ENCODE results near the gene TTLL5.

Gene TTLL5

DNA sequence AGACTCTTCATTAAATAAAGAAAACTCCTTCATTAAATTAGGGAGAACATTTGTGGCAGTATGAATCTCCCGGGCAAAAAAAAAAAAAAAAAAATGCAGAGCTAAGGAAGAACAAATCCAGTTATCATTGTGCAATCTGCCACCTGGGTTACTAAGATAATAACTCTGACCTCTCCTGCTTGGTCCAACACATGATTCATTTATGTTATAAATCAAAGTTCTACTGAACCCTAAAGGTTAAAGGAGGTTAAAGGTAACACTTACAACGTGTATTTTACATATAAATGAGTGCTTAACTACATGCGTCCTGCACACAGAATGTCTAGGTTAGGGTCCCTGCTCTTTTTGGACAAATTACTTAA is 316.5 kb downstream of the TTLL5 start:
- DNase-seq = no peak

DNA sequence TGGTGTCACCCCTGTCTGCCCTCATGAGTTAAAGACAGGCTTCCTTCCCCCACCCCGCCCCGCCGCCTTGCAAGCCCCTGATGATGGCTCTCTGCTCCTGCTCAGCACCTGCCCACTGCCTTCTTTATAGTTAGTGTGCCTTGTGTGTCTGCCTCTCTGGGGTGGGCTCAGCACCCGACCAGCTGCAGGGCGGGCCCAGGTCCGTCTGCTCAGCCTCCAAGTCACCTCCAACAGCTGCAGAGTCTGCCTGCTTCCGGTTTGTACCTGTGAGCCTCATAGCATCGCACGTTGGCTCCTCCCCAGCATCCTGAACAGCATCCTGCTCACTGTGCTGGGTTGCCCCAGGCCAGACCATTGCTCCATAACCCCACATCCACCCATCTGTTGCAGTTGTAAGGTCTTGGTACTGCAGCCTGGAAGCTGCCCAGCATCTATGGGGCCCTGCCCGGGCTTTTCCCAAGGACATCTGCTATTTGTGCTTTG is 317.2 kb downstream of the TTLL5 start:
- DNase-seq = no peak

DNA sequence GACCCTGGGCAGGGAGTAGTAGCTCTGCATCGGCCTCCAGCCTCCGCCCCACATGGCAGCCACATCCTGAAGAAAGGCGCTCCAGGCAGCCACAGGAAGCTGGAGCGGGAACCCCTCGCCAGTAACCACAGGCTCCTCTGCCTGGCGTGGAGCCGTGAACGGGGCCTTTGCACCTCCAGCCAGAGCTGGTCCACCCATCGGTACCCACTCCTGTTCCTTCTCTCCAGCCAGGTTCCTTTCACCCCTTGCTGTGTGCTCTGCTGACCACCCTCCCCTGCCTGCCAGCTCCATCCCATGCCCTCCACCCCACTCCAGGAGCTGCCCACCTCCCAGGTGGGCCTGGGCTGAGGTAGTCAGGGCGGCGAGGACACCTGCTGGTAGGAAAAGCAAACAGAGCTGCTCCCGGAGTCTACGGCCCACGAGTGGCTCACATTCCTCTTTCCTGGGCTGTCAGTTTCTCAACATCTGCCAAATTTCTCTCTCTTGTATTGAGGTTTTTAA is 318.1 kb downstream of the TTLL5 start:
- DNase-seq = no peak

GRCh38 chr14:75979648-75980565 is 318.9 kb downstream of the TTLL5 start:
- no peak for DNase-seq

- no peak for DNase-seq
Observed at GRCh38 chr14:75980856-75981255, 319.8 kb downstream of the TTLL5 start.

DNA sequence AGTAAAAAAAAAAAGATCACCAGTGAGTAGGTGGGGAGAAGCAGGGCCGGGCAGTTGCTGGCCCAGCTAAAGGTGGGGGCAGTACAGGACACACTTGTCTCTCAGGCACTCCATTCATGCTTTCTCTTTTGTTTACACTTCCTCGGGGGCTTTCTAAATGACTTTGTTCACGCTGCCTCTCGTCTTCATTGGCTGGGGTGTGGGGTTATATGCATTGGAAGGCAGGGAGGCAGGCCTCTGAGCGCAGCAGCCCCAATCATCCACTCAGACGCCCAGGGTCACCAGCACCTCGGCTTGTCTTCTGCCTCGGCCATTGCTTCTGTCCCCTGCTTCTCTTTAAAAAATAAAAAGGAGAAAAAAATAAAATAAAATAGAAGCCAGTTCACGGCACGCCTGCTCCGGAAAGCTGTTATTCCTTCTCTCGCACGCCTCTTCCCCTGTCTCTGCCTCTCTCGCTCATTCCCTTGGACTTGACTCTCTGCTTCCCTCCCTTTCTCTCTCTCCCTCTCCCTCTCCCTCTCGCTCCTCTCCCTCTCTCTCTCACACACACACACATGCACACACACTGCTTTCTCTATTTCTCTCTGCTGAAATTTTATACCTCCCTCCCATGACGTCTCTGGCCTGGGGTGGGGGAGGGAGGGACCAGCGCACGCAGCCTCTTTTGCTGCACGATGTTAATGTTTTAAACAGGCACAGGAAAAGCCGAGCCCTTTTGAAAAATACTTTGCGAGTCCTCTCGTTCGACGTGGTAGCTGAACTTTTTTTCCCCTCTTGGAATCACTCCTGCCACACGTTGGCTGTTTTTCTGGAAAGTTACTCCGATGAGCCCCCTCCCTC is 320.6 kb downstream of the TTLL5 start, which contains the start of gene TGFB3:
Gene TGFB3 (minus strand): TSS at position 570 of the 840 bp plus-strand sequence. CDS start 1,102 bp downstream, outside the sequence.
- DNase-seq = peak; percentile 23 to 32

DNA sequence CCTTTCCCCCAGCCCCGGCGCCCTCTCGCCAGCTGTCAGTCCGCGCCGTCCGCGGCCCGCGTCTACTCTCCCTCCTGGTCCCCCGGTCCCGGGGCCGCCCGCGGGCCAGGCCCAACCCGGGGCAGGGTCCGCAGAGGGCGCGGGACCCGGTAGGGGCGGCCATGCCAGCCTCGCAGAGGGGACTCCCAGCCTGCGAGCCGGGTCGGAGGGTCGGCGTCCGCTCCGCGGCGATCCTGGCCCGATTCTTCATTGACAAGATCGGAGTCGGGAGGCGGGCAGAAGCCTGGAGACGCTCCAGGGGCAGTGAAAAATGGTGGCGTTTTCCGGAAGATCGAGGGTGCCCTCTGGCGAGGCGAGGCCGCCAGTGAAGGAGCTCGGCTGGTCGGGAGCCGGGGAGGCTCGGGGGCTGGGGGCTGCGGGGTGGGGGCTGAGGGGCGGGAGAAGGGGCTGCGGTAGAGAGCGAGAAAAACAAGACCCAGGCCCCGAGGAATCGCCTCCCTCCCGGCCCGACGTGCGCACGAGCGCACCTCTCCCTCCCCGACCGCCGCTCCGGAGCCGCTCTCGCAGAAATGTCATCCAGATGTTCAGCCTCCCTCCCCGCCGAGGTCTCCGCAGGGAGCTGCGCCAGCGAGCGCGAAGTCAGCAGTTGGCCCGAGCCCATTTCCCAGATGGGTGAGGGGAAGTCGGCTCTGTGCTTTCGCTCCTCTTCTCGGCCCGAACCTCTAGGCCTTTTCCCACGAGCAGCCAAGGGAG is 321.4 kb downstream of the TTLL5 start:
- peak; percentile 69 for DNase-seq

DNA sequence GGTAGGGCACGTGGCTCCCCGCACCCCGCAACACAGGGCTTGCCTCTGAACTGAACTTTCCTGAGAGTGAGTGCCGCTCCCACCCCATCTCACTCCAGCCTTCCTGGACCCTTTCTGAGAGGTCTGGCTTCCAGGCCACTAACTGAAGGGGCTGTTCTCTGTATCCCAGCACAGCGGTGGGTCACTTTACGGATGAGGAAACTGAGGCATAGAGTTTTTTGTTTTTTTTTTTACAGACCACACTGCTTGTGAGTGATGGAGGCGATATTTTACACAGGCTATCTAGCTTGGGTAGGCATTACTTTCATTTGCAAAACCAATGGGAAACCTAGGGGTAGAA is 321.9 kb downstream of the TTLL5 start:
- DNase-seq = no peak

- no peak for DNase-seq
Observed at GRCh38 chr14:75984674-75985073, 323.6 kb downstream of the TTLL5 start.

DNA sequence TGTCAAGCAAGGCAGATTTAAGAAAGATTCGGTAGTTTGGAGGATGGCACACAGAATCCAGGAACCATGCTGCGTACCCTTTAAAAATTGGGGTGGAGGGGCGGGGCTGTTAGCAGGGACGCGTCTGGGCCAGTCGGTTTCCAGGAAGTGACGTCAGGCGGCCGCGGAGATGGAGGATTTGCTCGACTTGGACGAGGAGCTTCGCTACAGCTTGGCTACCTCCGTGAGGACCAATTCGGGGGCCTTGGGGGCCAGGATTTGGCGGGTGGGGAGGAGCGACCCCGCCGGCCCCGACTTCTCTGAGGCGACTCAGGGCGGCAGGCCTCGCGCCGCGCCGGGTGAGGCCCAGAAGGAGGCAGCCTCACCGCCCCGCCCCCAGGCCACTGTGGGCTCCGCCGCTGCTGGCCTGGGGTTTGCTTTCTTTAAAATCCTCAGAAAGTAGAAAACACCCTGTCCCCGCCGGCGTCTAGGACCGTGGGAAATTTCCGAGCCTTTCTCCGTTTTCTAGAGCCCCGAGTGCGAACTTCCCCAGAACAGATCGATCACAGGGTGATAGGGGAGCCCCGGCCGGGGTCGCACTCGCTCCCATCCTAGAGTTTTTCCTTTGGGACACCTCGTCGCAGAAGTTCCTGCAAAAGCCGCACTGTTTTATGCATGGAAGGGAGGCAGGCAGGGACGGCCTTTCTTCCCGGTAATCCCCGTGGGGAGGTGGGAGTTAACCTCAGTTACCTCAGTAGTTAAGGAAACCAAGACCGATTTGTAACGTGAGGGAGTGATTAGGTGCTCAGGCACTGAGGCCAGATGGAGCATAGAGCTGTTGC is 324.8 kb downstream of the TTLL5 start, which contains the start of gene IFT43:
Gene IFT43 (plus strand): TSS at position 146 of the 821 bp plus-strand sequence. CDS start 24 bp downstream, at position 170.
- DNase-seq = peak; percentile 82 to 86

DNA sequence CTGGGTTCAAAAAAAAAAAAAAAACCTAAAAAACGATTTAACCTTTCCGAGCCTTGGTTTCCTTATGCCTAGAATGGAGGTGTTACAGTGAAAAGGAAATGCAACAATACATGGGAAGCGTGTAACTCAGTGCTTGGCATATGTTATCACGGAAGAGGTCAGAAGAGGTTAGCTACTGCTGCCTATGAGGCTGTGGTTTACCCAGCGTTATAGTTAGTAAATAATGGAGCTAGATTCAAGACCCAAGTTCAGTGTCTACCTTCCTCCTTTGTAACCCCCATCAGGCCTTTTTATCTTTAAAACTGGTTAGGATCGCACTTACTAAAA is 325.4 kb downstream of the TTLL5 start:
- DNase-seq = no peak

DNA sequence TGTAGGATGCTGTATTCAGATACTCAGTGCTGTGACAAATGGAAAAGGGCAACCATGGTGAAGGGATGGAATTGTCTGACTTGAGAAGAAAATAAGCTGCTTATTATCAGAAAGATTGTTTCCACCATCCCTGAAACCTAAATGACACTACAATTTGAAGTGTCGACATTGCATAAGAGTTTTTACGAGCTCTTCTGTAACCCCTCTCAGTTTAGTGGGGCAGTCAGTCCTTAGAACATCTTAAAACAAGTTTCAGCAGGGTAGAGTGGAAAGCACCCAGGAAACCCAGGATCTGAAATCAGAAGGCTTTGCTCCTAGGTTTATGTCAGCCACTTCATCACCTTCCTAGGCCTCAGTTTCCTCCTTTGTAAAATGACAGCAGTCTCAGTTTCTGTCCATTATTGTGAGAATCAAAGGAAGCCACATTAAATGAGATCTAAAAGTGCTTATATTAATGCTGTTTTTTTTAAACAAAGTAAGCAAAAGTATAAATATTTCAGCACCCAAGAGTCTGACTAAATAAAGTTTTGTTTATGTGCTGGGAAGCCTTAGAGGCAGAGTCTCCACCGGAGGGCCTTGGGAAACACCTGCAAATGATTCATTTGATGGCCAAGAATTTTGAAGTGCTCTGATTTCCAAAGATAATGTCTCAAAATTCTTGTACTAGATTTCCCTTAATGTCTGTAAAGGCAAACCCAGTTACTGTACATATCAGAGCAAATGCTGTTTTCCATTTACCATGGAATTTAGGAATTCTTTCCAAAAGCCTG is 326.3 kb downstream of the TTLL5 start:
- no peak for DNase-seq

DNA sequence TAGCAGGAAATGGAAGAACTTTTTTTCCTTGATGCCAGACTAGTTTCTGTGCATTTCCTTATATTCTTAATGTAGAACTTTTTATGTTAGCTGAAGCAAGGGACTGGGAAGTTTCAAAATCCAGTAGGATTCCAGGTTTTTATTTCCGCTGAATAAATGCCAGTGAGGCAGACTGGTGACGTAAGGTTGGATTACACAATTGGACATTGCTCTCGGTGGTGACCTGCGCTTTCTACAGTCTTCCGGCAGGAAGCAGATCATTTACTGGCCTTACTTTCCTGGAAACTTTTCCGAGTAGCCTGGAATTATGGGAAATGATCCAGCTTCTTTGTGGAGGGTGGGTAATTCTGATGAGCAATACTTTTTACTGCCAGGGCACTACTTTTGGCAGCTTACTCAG is 328.1 kb downstream of the TTLL5 start:
- no peak for DNase-seq

- DNase-seq = no peak
Observed at GRCh38 chr14:75990297-75990696, 329.3 kb downstream of the TTLL5 start.

DNA sequence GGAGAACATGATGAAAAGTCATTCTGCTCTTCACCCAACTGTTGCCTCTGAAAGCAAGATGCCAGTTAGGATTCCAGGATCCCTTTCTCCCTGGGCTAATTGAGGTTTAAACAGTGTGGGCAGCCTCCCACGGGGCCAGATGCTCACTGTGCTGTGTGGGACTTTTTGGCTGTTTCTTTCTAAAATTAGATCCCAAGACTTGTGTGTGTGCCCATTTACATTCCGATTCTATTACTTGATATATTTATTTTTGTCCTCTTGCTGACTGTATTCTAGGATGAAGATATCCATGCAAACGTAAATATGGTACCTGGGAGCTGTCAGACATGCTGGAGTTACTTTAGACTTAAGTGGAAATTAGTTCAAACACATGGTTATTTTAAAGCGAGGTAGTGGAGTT is 330.7 kb downstream of the TTLL5 start:
- DNase-seq = no peak

GRCh38 chr14:75993567-75994041 is 332.6 kb downstream of the TTLL5 start:
- DNase-seq = no peak

DNA sequence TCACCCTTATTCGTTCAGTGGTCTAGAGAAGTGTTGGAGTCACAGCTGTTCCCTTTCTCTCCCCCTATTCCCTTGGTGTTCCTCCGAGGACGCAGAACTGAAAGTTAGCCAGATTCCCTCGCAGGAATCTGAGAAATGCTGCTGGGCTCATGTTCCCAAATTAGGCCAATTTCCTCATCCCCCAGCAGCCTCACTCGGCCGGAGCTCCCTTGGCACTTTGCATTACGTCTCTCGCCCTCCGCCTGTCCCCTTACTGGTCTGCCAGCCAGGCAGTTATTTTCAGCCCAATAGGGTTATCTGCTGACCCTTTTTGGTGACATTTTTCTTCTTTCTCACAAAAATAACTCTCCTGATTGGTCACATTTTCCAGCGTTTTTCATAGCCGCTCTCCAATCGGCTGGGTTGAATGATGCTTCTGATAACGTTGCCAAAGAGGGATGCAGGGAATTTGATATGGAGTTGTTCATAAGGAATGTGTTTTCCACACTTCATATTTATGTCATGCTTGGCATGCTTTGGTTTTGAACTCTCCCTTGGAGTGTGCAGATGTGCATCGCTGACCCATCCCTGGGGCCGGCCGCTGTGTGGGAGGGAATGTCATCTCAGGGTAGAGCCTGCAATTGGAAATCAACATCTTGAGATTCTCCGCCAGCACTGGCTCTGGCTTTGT is 334.5 kb downstream of the TTLL5 start:
- no peak for DNase-seq

- DNase-seq = no peak
Observed at GRCh38 chr14:75996488-75996887, 335.4 kb downstream of the TTLL5 start.

GRCh38 chr14:75999511-76000190 is 338.6 kb downstream of the TTLL5 start:
- DNase-seq = no peak

DNA sequence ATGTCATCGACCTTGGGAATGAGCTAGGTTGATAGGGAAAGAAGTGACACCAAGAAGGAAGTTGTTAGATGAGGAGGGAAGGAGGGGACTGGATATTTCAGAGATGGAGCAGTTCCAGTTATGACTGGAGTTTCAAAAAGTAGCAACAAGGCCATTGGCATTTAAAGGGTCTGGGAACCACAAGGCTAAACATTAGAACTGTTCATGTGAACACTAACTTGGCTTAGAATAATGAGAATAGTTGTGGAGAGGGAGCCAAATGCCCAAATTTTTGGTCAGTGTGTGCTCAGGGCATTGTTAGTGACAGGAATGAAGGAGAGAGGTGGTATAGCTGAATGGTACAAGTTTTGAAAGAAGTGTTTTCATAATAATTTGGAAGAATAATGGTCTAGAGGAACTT is 341.3 kb downstream of the TTLL5 start:
- no peak for DNase-seq

Measured in stimulated activated CD4-positive, alpha-beta T cell treated with anti-CD3 and anti-CD28 coated beads, Interleukin-2, amount 100 ng/mL, for 48 hours (primary cell).